Activated CD8-positive, alpha-beta memory T cell treated with anti-CD3 and anti-CD28 coated beads, Interleukin-2, amount 50 U/mL, for 24 hours (primary cell): ENCODE measurements around the gene MAGI2.

Source experiments
- DNase-seq: peaks from one replicate; pipeline ENCODE4 v3.0.0-alpha.2; 2020; ENCODE audit errors: extremely low read depth

Gene MAGI2

DNA sequence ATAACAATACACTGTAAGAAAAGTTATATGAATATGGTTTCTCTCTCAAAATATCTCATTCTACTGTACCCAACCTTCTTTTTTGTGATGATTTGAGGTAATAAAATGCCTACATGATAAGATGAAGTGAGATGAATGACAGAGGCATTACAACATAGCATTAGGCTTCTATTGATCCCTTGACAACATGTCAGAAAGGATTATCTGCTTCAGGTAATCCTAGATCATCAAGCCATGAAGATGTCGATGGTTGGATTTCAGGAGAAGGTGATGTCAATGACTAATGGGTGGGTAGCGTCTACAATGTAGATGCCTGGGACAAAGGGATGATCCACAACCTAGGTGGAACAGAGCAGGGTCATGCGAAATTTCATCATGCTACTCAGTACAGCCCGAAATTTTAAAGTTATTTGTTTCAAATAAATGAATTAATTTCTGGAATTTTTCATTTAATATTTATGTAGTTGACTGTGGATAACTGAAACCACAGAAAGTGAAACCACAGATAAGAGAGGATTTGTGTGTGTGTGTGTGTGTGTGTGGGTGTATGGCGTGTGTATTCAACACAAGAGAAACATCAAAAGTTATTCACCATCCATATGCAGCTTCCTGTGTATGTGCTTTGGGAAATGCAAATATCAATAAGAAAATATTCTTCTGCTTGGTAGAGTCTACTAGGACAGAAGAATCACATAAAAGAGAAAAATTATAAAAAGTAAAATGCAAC is 77.0 kb downstream of the MAGI2 start:
- no peak for DNase-seq

DNA sequence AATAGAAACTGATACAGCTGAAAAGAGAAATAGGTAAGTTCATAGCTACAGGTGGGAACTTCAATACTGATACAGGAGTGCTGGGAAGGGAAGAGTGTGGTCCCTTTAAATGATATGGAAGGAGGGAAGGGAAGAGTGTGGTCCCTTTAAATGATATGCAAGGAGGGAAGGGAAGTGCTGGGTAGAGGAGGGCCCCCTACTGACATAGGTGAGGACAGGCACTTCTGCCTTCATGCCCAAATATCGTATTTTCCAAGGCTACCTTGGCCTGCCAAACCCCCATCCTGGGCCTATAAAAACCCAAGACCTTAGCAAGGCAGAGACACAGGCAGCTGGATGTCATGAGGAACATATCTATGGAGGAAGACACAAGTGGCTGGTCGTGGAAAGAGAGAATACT is 92.3 kb downstream of the MAGI2 start:
- no peak for DNase-seq

- DNase-seq: no peak
These were observed 93.6 kb downstream of the MAGI2 start for GRCh38 chr7:79359827-79360226.

GRCh38 chr7:79357101-79357500 is 96.4 kb downstream of the MAGI2 start:
- DNase-seq: no peak

- no peak for DNase-seq
These were observed 99.6 kb downstream of the MAGI2 start for GRCh38 chr7:79353720-79354468.

- DNase-seq: no peak
These were observed 101.1 kb downstream of the MAGI2 start for GRCh38 chr7:79352323-79352722.

DNA sequence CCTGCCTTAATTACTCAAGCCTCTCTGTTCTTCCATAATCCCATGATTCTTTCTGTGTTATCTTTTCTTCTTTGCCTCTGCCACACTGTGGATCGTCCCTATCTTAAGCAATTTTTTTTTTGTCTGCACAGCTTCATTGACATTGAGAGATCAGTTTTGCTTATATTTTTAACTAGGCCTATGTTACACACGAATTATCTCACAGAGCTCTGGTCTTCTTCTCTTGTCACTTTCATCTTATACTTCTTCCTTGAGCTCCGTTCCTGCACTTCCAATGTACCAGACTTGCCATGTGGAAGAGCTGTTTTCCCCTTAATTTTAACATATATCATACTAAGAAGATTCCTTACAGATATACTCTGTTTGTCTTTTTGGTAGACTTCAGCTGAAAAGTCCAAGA is 106.1 kb downstream of the MAGI2 start:
- DNase-seq: no peak

GRCh38 chr7:79341902-79342301 is 111.6 kb downstream of the MAGI2 start:
- DNase-seq: no peak

GRCh38 chr7:79340212-79340611 is 113.3 kb downstream of the MAGI2 start:
- no peak for DNase-seq

GRCh38 chr7:79339208-79339925 is 114.1 kb downstream of the MAGI2 start:
- no peak for DNase-seq

DNA sequence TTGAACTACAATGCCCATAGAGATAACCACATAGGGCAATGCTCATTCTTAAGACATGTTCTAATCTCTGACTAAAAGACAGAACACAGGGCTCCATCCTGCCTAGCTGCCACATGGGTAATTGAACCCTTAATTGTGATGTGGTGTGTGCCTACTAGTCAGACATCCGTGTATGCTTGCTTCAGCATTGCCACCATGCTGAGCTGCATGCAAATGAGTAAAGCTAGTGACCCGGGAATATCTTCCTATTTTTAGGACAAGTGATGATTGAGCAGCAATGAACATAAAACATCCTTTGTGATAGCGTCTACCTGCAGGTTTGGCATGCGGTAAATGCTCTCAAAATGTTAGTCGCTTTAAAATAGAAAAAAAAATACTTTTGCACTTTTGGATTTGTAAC is 115.8 kb downstream of the MAGI2 start:
- DNase-seq: no peak

DNA sequence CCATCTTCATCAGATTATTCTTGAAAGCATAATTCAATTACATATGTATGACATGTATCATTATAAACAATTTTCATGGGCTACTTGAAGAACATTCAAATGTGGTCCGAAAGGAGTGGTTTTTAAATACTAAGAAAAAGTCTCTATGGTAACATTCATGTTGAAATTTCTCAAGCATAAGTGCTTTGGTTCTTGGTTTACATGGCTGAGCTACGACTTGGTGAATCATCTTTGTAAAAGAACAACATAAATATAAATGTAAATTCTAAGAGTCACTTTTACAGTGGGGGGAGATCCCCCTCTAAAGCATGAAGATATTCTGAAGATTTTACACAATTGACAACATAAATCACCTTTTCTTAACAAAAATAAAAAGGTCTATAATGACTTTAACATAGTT is 118.6 kb downstream of the MAGI2 start:
- DNase-seq: no peak

- no peak for DNase-seq
These were observed 119.1 kb downstream of the MAGI2 start for GRCh38 chr7:79334334-79334733.

- DNase-seq: no peak
These were observed 121.4 kb downstream of the MAGI2 start for GRCh38 chr7:79332091-79332490.

DNA sequence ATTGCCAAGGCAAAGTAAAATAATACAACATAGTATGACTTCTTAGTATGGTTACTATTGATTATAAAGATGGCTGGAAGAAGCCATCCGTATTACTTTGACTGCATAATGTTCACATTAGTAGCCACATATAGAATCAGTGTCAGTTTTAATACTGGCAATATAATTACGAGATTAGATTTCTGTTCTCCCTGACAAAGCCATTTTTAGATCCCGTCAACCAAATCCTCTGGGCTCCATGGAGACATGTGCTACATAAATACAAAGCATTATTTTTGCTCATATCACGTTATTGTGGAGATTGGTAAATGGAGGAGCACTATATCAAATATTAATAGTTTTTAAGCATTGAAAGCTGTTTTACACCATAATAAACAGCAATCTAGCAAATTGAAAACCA is 124.0 kb downstream of the MAGI2 start:
- DNase-seq: no peak

DNA sequence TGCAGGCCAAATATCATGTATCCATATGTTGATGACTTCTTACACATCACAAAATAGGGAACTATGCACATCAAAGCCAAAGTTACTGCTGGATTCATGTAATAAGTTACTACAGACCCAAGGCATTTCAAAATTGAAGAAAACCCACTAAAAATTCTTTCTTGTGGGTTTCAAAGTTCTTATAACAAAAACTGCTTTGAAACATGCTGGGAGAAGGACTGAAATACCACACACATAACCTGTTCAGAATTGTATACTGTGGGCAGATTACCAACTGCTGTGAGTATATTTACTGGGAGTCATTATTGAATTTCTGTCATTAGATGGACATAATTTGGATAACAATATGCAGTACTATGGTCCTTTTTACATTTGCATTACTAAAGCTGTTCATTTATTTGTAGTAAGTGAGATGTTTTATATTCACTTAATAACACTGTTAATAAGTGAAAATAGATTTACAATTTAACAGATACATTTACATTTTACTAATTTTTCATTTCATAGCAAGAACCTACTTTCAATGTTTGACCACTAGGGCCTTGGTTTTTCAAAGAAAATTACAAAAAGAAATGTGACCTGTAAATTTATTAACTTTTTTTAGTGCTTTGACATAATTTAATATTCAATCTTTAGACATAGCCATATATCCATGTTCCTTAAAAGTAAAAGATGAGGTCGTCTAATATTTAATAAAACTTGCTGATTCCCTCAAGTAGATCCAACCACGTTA is 132.6 kb downstream of the MAGI2 start:
- DNase-seq: no peak

- no peak for DNase-seq
These were observed 134.1 kb downstream of the MAGI2 start for GRCh38 chr7:79319369-79319768.

DNA sequence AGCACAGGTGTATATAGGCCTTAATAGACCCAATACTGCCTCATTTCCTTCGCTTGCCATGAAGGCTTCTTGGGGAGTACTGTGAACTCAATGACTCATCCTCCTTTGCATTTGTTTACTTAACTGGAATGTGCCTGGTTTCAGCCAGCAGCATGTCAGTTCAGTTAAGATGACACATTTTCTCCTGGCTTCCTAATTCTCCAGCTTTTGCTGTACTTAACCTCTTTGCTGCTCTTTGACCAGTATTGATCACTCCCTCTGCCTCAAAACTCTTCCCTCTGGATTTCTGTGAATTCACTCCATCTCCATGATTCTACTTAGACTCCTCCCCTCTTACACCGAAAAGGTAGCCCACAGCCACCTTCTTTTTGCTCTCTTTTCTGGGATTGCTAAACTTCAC is 135.7 kb downstream of the MAGI2 start:
- DNase-seq: no peak

DNA sequence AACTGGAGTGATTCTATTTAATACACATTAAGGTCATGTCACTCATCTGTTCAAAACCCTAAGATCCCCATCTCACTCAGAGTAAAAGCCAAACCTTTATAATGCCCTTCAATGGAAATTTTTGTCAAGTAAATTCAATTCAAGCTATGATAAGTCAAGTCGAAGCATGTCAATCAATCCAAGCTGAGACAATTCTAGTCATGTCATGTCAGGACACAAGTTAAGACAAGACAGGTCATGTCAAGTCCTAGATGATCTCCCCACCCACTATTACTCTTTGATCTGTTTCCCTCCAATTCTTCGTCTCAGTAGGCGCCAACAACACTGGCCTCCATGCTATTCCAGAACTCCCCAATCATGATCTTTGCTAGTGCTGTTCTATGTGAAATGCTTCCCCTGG is 141.4 kb downstream of the MAGI2 start:
- no peak for DNase-seq

DNA sequence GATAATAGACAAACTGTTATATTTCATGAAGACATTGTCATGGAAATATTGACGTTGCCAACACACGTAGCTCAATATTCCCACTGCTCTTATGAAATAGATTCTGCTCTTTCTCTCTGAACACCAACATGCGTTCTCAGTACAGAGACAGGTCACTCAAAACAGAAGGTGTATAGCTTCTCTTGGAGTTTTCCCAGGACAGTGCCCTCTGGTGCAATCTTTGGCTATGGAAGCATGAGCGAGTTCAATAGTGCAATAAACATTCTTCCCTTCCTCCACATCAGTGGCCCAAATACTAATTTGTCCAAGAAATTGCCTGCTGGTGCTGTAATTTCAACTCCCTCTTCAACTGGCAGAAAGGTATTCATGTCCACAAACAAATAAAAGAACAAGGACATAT is 145.3 kb downstream of the MAGI2 start:
- DNase-seq: no peak

DNA sequence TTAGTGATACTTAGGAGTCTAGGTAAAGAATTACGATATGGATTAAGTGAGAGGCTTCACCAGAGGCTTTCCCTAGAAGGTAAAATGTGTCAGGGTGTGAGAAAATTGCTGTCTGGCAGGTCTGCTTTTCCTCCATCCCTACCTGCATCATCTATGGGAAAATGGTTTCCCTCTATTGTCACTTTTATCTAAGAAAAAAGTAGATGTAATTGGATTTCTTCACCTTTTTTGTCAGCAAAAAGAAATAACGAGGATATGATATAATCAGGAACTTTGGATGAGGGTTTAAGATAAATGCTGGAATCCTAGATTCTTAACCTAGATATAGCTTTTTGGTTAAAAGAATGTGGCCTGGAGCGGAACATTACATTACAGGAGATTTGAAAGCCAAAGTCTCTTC is 146.1 kb downstream of the MAGI2 start:
- DNase-seq: no peak

- DNase-seq: no peak
These were observed 148.8 kb downstream of the MAGI2 start for GRCh38 chr7:79304711-79305110.
